Activated CD4-positive, alpha-beta memory T cell treated with anti-CD3 and anti-CD28 coated beads for 36 hours (primary cell): Measurements from ENCODE around the gene SH3PXD2B. TPM values are rescaled to one million over a fixed set of nuclear protein-coding genes. Genes with fewer than 3 reads are reported as not detected.
A peak's percentile ranks its signal among the peaks of the same experiment; 100 is the strongest.

Experiments
- CTCF ChIA-PET: fragments of 350-600 bp; sonication (Branson Sonifier 250); formaldehyde crosslinking; loops from one replicate; lab custom pipeline; 2021; ENCODE audit warnings: antibody characterized with exemption, inconsistent platforms; lab: Charles Lee
- POLR2A ChIA-PET: fragments of 350-600 bp; sonication (Branson Sonifier 250); formaldehyde crosslinking; loops from one replicate; lab custom pipeline; 2021; ENCODE audit warnings: antibody characterized with exemption; lab: Charles Lee
- DNase-seq: peaks from one replicate; pipeline ENCODE4 v3.0.0-alpha.2; 2020
- H3K27ac Mint-ChIP-seq: one replicate; pipeline ENCODE4 v1.8.0; 2021; ENCODE audit warnings: mixed read lengths
- H3K27me3 Mint-ChIP-seq: one replicate; pipeline ENCODE4 v1.8.0; 2021; ENCODE audit warnings: mixed read lengths
- H3K36me3 Mint-ChIP-seq: one replicate; pipeline ENCODE4 v1.8.0; 2021; ENCODE audit warnings: mixed read lengths
- H3K4me1 Mint-ChIP-seq: one replicate; pipeline ENCODE4 v1.8.0; 2021; ENCODE audit warnings: low read depth, mixed read lengths
- H3K4me3 Mint-ChIP-seq: one replicate; pipeline ENCODE4 v1.8.0; 2021; ENCODE audit warnings: mild to moderate bottlenecking, mixed read lengths
- H3K9me3 Mint-ChIP-seq: one replicate; pipeline ENCODE4 v1.8.0; 2021; ENCODE audit warnings: mixed read lengths
- intact Hi-C: fragments of 100-400 bp; cut with micrococcal nuclease; formaldehyde crosslinking; loops from one replicate; pipeline ENCODE4 v1.15.1; 2023
- total RNA-seq, 2 experiments: library from RNA; stranded (reverse); gene quantifications; one replicate each; pipeline ENCODE4 v1.2.3, GENCODE V29; 2021

The SH3PXD2B gene
- total RNA-seq, 2 experiments from 2014 or later, result 0.99 to 1.1 TPM

- DNase-seq, result no peak
- no peak overlapping the region for H3K4me3 Mint-ChIP-seq
- intact Hi-C loops, result no loop called here
- no peaks in the 10 kb centered on the region for H3K27me3 Mint-ChIP-seq
- H3K9me3 Mint-ChIP-seq, result no peaks in the 10 kb centered on the region
- ChIA-PET POLR2A (no interaction called here), CTCF (no interaction called here)
- no peaks in the 10 kb centered on the region for H3K4me1 Mint-ChIP-seq
- H3K36me3 Mint-ChIP-seq, result no peaks in the 10 kb centered on the region
- H3K27ac Mint-ChIP-seq, result no peak overlapping the region
Observed at GRCh38 chr5:172347496-172348052, 106.8 kb downstream of the SH3PXD2B start.

DNA sequence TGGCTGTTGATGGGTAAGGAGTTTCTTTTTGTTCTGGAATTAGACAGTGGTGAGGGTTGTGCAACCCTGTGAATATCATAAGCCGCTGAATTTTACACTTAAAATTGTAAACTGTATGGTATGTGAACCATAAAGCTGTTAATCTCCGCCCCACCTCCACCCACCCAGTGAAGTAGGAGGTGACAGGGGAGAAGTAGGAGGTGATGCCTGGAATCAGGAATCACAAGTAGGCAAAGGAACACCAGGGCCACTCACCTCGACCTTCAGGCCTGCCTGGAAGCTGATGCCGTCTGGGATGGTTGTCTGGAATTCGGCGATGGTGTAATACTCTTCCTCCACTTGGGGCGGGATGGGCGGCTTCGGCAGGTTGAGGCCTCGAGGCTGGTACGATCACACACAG, 108.4 kb downstream of the SH3PXD2B start:
- ChIA-PET CTCF (no interaction called here), POLR2A (no interaction called here)
- DNase-seq, result no peak
- H3K4me3 Mint-ChIP-seq, result no peak overlapping the region
- H3K27me3 Mint-ChIP-seq, result no peaks in the 10 kb centered on the region
- no peaks in the 10 kb centered on the region for H3K9me3 Mint-ChIP-seq
- H3K36me3 Mint-ChIP-seq, result no peaks in the 10 kb centered on the region
- intact Hi-C loops, result no loop called here
- no peak overlapping the region for H3K27ac Mint-ChIP-seq
- no peaks in the 10 kb centered on the region for H3K4me1 Mint-ChIP-seq

- no peak overlapping the region for H3K4me3 Mint-ChIP-seq
- DNase-seq, result no peak
- POLR2A ChIA-PET, result no interaction called here
- no peaks in the 10 kb centered on the region for H3K27me3 Mint-ChIP-seq
- intact Hi-C loops, result no loop called here
- no peaks in the 10 kb centered on the region for H3K9me3 Mint-ChIP-seq
- no peak overlapping the region for H3K27ac Mint-ChIP-seq
- no peaks in the 10 kb centered on the region for H3K36me3 Mint-ChIP-seq
- CTCF ChIA-PET, result interaction anchor here (0.6 kb wide), 1 partner anchor 353 kb away, joined by 3 read pairs; no protein-coding TSS in a partner anchor
- H3K4me1 Mint-ChIP-seq, result no peaks in the 10 kb centered on the region
Observed at GRCh38 chr5:172344855-172345409, 109.4 kb downstream of the SH3PXD2B start.

- H3K4me3 Mint-ChIP-seq, result no peak overlapping the region
Observed at GRCh38 chr5:172343741-172344140, 110.6 kb downstream of the SH3PXD2B start.

GRCh38 chr5:172342918-172343317, 111.4 kb downstream of the SH3PXD2B start:
- no peaks in the 10 kb centered on the region for H3K36me3 Mint-ChIP-seq
- no peak overlapping the region for H3K4me3 Mint-ChIP-seq
- H3K9me3 Mint-ChIP-seq, result no peaks in the 10 kb centered on the region
- CTCF ChIA-PET, result no interaction called here
- POLR2A ChIA-PET, result no interaction called here
- H3K27ac Mint-ChIP-seq, result no peak overlapping the region
- H3K27me3 Mint-ChIP-seq, result peaks cover 3% of the 10 kb centered on the region
- H3K4me1 Mint-ChIP-seq, result no peaks in the 10 kb centered on the region
- no peak for DNase-seq
- intact Hi-C loops, result no loop called here

More at GRCh38 chr5:172343741-172344140, 110.6 kb downstream of the SH3PXD2B start:
- CTCF ChIA-PET, result no interaction called here
- Mint-ChIP-seq H3K9me3 (no peaks in the 10 kb centered on the region), H3K27me3 (peaks cover 2% of the 10 kb centered on the region), H3K27ac (no peak overlapping the region), H3K36me3 (no peaks in the 10 kb centered on the region), H3K4me1 (no peaks in the 10 kb centered on the region)
- intact Hi-C loops, result no loop called here
- POLR2A ChIA-PET, result no interaction called here
- DNase-seq, result no peak

- H3K27me3 Mint-ChIP-seq, result peaks cover 6% of the 10 kb centered on the region
- DNase-seq, result no peak
- intact Hi-C loops, result no loop called here
- no peak overlapping the region for H3K4me3 Mint-ChIP-seq
- CTCF ChIA-PET, result no interaction called here
- H3K36me3 Mint-ChIP-seq, result no peaks in the 10 kb centered on the region
- H3K27ac Mint-ChIP-seq, result no peak overlapping the region
- no peaks in the 10 kb centered on the region for H3K9me3 Mint-ChIP-seq
- POLR2A ChIA-PET, result no interaction called here
- H3K4me1 Mint-ChIP-seq, result no peaks in the 10 kb centered on the region
Observed at GRCh38 chr5:172339264-172340180, 114.8 kb downstream of the SH3PXD2B start.

DNA sequence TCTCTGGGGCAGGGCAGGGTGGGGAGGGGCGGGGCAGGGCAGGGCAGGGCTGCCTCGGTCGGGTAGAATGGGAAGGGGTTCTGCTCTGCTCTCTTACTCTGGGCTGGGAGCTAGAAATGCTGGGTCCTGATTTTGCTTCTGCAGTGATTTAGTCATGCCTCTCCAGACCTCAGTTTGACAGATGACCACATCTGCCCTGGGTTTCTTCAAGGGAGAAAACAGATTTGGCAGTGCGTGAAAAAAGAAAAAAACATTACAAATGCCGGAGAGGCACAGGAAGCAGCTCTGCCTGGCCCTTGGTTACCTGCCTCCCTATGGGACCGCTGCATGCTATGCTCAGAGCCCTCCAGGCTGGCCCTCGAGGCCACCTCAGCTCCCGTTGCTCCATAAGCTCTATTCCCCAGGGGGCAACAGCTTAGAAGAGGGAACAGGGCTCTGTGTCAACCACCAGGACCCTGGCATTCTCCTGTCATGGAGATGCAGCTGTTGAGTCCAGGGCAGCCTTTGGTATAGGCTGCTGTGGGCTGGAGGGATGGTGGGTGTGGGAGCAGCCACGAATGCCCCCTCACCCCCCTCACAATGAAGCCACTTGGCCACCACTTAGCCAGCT, 117.5 kb downstream of the SH3PXD2B start:
- CTCF ChIA-PET, result interaction anchor here (1.2 kb wide), 1 partner anchor 115 kb away, joined by 3 read pairs; no protein-coding TSS in a partner anchor
- Mint-ChIP-seq H3K4me1 (no peaks in the 10 kb centered on the region), H3K27ac (no peak overlapping the region), H3K9me3 (no peaks in the 10 kb centered on the region), H3K4me3 (no peak overlapping the region), H3K27me3 (peaks cover 6% of the 10 kb centered on the region), H3K36me3 (no peaks in the 10 kb centered on the region)
- POLR2A ChIA-PET, result no interaction called here
- intact Hi-C loops, result no loop called here
- no peak for DNase-seq

DNA sequence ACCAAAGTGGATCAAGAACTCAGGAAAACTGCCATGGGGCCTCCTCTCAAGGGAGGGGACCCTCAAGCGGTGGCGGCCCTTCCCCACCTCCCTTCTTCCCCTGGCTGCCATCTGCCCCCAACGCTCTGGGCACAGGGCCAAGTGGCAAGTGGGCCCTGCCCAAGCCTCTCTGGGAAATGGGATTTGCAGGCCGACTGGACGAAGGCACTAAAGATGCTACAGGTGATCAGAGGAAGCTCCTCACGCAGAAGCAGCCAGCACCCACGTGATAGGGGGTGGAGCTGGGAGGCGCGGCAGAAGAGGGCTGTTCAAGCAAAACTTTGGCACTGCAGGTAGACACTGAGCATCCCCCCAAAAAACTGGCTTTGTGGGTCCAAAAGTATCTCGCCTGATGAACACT, 118.1 kb downstream of the SH3PXD2B start:
- H3K36me3 Mint-ChIP-seq, result no peaks in the 10 kb centered on the region
- ChIA-PET CTCF (interaction anchor here (1.2 kb wide), 1 partner anchor 115 kb away, joined by 3 read pairs; no protein-coding TSS in a partner anchor), POLR2A (interaction anchor here (0.6 kb wide), 1 partner anchor 18 kb away, joined by 3 read pairs; no protein-coding TSS in a partner anchor)
- H3K27ac Mint-ChIP-seq, result no peak overlapping the region
- DNase-seq, result no peak
- intact Hi-C loops, result no loop called here
- no peak overlapping the region for H3K4me3 Mint-ChIP-seq
- no peaks in the 10 kb centered on the region for H3K4me1 Mint-ChIP-seq
- no peaks in the 10 kb centered on the region for H3K9me3 Mint-ChIP-seq
- H3K27me3 Mint-ChIP-seq, result peaks cover 6% of the 10 kb centered on the region

DNA sequence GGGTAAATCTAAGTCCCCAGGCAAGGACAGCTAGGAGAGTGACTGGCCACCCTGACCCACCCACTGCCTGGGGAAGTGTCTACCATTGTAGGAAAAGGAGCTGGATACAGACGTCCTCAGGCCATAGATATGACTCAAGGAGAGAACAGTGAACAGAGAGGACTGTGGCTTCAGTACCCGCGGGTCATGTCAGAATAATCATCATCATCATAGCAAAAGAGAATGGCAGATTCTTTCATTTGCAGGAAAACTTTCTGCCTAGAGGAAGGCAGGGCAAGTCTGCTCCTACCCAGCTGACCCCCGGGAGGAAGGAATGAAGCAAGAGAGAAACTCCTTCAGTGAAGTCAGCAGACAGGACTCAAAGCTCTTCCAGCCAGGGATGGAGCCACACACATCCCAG, 118.6 kb downstream of the SH3PXD2B start:
- Mint-ChIP-seq H3K9me3 (no peaks in the 10 kb centered on the region), H3K4me3 (no peak overlapping the region), H3K27me3 (peaks cover 6% of the 10 kb centered on the region), H3K27ac (no peak overlapping the region), H3K36me3 (no peaks in the 10 kb centered on the region), H3K4me1 (no peaks in the 10 kb centered on the region)
- CTCF ChIA-PET, result interaction anchor here (1.2 kb wide), 1 partner anchor 116 kb away, joined by 3 read pairs; no protein-coding TSS in a partner anchor
- intact Hi-C loops, result no loop called here
- DNase-seq, result no peak
- POLR2A ChIA-PET, result interaction anchor here (0.6 kb wide), 1 partner anchor 18 kb away, joined by 3 read pairs; no protein-coding TSS in a partner anchor

DNA sequence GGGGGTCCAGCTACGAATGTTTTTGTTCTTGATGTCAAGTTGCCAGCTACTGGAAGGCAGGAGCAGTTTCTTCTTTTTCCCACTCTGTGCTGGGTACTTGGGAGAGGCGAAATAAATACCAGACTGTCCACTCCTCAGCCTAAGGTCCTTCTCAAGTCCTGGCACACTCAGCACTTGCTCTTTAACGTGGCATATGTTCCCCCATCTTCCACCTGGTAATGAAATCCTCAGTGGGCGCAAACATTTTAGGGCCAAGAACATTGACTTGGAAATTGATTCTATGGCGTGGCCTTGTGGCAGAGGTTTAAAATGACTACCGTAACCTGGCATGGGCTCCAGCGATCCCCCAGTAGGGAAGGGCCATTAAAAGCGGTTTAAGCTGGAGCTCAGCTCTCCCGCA, 119.7 kb downstream of the SH3PXD2B start:
- no peak for DNase-seq

DNA sequence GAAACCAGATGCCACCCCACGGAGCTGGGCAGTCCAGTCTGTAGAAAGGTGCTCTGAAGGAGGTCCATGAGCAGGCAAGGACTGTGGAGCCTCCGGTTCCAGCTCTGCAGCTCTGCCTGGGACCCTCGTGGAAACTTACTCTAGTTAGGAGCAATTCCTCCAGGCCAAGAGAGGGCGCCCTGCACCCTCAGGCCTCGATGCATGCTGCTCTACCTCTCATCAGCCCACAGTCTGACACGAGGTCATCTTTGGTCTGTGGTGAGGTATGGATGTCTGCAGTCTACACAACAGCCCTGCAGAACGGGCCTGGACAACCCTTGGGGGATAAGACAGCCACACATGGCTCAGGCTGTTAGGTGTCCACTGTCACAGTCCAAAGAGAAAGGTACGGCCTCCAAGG, 120.1 kb downstream of the SH3PXD2B start:
- no peaks in the 10 kb centered on the region for H3K4me1 Mint-ChIP-seq
- ChIA-PET POLR2A (no interaction called here), CTCF (interaction anchor here (0.6 to 1.6 kb wide), 4 partner anchors 9 to 117 kb away, joined by 3 to 7 read pairs (median 4); no protein-coding TSS in a partner anchor)
- intact Hi-C loops, result loop anchor here (1.0 kb wide), 1 partner anchor 117 kb away; no protein-coding TSS in a partner anchor
- H3K4me3 Mint-ChIP-seq, result no peak overlapping the region
- no peaks in the 10 kb centered on the region for H3K9me3 Mint-ChIP-seq
- peaks cover 5% of the 10 kb centered on the region for H3K27me3 Mint-ChIP-seq
- no peaks in the 10 kb centered on the region for H3K36me3 Mint-ChIP-seq
- H3K27ac Mint-ChIP-seq, result no peak overlapping the region
- peak; percentile 28 for DNase-seq

More for the DNA sequence above, 119.7 kb downstream of the SH3PXD2B start:
- no peak overlapping the region for H3K27ac Mint-ChIP-seq
- H3K4me1 Mint-ChIP-seq, result no peaks in the 10 kb centered on the region
- H3K27me3 Mint-ChIP-seq, result peaks cover 5% of the 10 kb centered on the region
- ChIA-PET POLR2A (no interaction called here), CTCF (interaction anchor here (1.6 kb wide), 1 partner anchor 117 kb away, joined by 7 read pairs; no protein-coding TSS in a partner anchor)
- no peak overlapping the region for H3K4me3 Mint-ChIP-seq
- no peaks in the 10 kb centered on the region for H3K9me3 Mint-ChIP-seq
- H3K36me3 Mint-ChIP-seq, result no peaks in the 10 kb centered on the region
- intact Hi-C loops, result loop anchor here (1.0 kb wide), 1 partner anchor 117 kb away; no protein-coding TSS in a partner anchor
